GM19025 (cell line): ENCODE data around the gene LCE3D.
"Not testable (repeated sequence)": the region's sequence is repeated elsewhere in the genome, so short reads cannot be mapped to it uniquely, and the experiment has no call there.

Experiments
- ATAC-seq: cut with Tn5 transposase; IDR thresholded peaks from one replicate; pipeline ENCODE4 v1.9.1; 2021; ENCODE audit warnings: mild to moderate bottlenecking, low read depth, moderate library complexity; ENCODE audit not compliant: unreplicated experiment

The LCE3D gene, protein sequence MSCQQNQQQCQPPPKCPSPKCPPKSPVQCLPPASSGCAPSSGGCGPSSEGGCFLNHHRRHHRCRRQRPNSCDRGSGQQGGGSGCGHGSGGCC

DNA sequence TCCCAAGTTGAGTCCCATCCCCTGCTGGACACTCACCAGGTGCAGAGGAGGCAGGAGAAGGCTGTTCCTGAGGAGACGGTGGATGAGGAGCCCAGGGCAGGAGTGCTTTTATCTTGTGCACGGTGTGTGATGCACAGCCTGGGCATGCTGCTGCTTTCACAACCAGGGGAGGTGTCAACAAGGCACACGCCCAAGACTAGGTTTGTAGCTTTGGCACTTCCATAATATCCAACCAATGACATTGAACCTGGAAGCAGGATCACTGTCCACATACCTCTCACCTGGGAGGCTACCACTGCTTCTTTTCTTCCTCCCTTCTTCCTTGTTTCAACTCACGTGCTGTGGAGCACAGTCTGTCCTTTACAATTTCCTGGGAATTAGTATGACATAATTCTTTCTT is at the start of gene LCE3D:
Gene LCE3D, minus strand, starts transcription at position 84 of the 400 bp plus-strand sequence. CDS start 580 bp downstream, outside the sequence.
- ATAC-seq = no peak

DNA sequence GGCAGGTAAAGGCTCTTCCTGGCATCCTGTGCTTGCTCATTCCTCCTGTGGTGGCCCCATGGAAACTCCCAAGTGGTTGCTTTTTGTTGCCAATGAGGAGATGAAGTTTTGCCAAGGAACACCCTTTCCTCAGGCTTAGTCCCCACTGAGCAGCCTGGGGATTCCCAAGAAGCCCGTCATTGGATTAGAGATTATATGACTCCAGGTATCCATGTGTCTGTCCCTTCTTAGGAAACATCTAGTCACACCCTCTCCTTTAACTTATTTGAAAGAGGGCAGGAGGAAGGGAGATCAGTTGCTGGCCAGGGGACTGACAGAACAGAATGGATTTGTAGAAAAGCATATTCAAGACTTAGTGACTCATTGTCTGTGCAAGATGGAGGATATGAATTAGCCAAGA is 46.4 kb upstream of the LCE3D start:
- no peak for ATAC-seq

- no peak for ATAC-seq
Measured at GRCh38 chr1:152623203-152623844, 43.0 kb upstream of the LCE3D start.

DNA sequence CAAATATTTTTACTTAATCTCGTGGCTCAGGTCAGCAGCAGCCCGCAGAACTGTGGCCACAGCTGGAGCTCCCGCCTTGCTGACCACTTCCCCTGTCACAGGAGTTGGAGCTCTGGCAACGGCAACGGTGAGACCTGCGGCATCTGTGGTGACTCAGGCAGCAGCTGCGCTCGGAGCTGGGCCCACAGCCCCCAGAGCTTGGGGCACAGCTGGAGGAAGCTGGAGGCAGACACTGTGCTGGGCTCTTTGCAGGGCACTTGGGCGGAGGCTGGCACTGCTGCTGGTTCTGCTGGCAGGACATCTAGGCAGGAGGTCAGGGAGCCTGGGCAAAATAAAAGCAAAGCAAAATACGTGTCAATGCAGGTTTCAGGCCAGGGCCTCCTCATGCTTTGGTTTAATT is 42.5 kb upstream of the LCE3D start, which contains the start of gene LCE3A:
Gene LCE3A, minus strand, starts transcription at position 301 of the 400 bp plus-strand sequence. Its CDS starts 0 bp downstream, at position 301.
- ATAC-seq = no peak

DNA sequence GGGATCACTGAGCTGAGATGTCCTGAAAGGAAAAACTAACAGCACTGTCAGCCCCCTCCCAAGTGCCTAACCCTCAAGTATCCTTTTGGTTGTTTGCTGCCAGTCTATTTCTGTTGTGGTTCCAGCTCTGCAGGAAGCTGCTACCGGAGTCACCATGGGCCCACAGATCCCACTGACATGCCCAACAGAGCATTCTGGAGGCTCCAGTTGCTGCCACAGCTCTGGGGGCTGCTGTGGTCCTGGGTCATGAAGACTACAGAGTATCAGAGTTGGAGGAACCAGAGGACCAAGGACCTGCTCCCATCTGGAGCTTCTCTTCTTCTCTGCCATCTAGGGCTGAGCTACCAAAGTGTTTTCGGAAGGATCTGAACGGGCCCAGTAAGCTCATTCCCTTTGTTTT is 41.7 kb upstream of the LCE3D start:
- ATAC-seq = no peak

GRCh38 chr1:152613511-152613910 is 33.2 kb upstream of the LCE3D start, which contains the start of gene LCE3B:
LCE3B (plus strand) TSS chr1:152613811; CDS start chr1:152613811, 0 bp downstream.
- no peak for ATAC-seq

DNA sequence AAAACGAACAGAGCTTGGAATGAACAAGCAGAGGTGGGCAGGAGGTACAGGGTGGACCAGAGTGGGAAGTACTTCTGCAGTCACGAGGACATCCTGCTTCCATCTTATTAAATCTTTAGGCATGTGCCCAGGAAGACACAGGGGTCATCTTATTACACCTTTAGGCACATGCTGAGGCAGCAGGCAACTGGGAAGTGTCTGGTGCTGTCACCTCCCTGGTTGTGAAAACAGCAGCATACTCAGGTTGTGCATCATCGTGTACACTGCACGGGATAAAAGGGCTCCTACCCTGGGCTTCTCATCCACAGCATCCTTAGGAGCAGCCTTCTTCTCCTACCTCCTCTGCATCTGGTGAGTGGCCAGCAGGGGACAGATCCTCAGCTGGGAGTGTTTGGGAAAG is 19.6 kb upstream of the LCE3D start, which contains the start of gene LCE3C:
Gene LCE3C, plus strand, starts transcription at position 301 of the 400 bp plus-strand sequence. CDS start 498 bp downstream, outside the sequence.
- no peak for ATAC-seq

GRCh38 chr1:152596986-152597385 is 16.7 kb upstream of the LCE3D start:
- ATAC-seq = no peak

- no peak for ATAC-seq
Measured at GRCh38 chr1:152585586-152585985, 5.3 kb upstream of the LCE3D start.

GRCh38 chr1:152582647-152583046 is 2.3 kb upstream of the LCE3D start:
- no peak for ATAC-seq

DNA sequence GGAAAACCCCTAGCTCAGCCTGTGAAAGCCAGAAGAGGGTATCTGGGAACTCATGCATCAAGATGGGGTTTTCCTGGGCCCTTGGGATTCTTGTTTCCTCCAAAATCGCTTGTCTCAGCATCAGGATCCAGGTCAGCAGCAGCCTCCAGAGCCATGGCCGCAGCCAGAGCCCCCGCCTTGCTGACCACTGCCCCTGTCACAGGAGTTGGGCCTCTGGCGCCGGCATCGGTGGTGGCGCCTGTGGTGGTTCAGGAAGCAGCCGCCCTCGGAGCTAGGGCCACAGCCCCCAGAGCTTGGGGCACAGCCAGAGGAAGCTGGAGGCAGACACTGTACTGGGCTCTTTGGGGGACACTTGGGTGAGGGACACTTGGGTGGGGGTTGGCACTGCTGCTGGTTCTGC is 790 bp downstream of the LCE3D start:
- not testable (repeated sequence) for ATAC-seq

- ATAC-seq = no peak
Measured at GRCh38 chr1:152577168-152577567, 3.1 kb downstream of the LCE3D start.

GRCh38 chr1:152566681-152567080 is 13.6 kb downstream of the LCE3D start, which contains the start of gene LCE3E:
LCE3E (minus strand) TSS chr1:152566780; CDS start chr1:152566208, 572 bp downstream.
- ATAC-seq = no peak

DNA sequence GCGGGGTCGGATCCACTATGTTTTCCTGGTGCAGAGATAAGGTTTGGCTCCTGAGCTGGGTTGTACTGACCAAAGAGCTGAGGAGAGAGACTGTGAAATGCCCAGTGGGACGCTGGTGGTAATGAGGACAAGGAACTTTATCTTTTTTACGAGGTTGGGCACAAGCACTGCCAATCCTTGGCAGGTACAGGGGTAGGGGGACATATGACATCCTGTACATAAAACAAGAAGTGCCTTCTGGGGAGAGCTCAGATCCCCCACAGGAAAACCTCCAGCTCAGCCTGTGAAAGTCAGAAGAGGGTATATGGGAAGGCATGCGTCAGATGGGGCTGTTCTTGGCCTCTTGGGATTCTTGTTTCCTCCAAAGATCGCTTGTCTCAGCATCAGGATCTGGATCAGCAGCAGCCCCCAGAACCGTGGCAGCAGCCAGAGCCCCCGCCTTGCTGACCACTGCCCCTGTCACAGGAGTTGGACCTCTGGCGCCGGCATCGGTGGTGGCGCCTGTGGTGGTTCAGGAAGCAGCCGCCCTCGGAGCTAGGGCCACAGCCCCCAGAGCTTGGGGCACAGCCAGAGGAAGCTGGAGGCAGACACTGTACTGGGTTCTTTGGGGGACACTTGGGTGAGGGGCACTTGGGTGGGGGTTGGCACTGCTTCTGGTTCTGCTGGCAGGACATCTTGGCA is 14.6 kb downstream of the LCE3D start:
- ATAC-seq = no peak

DNA sequence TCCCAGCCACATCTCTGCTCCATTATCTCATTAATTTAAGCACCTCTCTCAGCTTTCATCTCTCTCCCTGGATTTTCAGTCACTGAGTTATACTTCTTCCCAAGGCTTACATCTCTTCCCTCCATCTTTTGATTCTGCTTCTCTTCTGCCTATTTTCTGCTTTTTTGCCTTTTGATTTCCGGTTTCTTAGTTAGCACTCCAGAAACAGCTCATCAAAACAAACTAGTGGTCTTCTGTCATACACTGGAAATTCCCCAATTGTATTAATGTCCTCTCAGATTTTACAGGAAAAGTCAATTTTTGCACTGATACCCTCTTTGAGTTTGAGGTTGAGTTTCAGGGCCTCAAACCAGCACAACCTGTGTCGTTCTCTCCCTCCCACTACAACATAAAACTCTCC is 15.2 kb downstream of the LCE3D start:
- no peak for ATAC-seq

DNA sequence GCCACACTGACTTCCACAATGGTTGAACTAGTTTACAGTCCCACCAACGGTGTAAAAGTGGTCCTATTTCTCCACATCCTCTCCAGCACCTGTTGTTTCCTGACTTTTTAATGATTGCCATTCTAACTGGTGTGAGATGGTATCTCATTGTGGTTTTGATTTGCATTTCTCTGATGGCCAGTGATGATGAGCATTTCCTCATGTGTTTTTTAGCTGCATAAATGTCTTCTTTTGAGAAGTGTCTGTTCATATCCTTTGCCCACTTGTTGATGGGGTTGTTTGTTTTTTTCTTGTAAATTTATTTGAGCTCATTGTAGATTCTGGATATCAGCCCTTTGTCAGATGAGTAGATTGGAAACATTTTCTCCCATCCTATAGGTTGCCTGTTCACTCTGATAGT is 32.0 kb downstream of the LCE3D start:
- not testable (repeated sequence) for ATAC-seq

DNA sequence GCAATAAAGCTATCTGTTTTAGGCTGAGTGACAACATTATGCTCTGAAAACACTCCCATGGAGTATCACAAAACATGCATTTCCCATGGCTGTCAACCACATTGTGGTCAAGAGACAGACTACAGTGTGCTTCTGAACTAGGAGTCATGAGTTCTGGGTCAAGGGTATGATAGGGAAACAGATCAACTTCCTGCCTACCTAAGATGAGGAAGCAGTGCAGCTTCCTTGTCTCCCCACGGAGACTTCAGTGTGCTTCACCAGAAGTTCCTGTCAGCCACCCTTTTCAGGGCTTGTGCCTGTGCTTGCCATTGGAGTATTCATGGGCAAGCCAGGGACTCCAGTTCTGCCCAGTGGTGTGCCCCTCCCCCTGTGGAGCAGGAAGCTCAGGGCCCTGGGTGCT is 33.6 kb downstream of the LCE3D start:
- ATAC-seq = no peak

DNA sequence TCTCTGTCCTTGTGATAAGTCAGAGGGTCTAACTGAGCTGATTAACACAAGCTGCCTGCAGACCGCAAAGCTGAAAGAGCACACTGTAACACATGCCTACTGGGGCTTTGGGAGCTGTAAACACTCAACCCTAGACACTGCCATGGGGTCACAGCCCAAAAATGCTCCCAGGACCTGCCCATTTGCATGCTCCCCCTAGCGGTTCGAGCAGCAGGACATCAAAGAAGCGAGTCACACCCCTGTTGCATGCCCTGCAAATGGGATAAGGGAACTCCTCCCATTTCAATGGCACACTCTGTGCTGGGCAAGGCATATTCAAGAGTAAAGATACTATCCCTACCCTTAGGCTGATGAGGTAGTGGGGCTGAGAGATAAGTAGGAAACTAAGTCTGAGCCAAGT is 36.5 kb downstream of the LCE3D start:
- no peak for ATAC-seq

DNA sequence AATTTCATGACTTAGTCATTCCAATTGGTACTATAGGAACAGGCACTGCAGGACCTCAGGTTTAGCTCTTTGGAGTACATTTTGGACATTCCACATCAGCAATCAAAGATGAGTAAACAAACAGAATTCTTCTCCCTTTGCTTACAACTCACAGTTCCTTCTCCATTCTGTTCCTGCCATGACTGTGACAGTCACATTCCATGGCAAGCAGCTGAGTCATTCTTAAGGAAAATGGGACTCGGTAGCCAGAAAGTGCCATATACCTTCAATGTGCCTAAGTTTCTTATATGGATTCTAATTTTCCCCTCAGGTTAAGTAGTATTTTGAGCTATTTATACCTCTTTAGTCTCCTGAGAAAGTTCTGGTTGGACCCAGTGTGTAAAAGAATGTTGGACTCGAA is 40.4 kb downstream of the LCE3D start:
- no peak for ATAC-seq

- no peak for ATAC-seq
Measured at GRCh38 chr1:152537496-152537895, 42.8 kb downstream of the LCE3D start.

- ATAC-seq = no peak
Measured at GRCh38 chr1:152535774-152536173, 44.5 kb downstream of the LCE3D start.
